HL-60 (cell line): Measurements from ENCODE around the gene POT1.

Experiments
- DNase-seq, 2 experiments: peaks; one replicate each; pipeline ENCODE4 v3.0.0-alpha.2; 2010 to 2020; ENCODE audit warnings: low read depth in 1 of 2, low spot score in 1 of 2
- H3K27ac ChIP-seq: fragments of 250-450 bp; sonication (Bioruptor Pico); replicated peaks from 2 replicates; pipeline ENCODE4 v1.5.1; 2020; ENCODE audit warnings: mild to moderate bottlenecking, moderate library complexity
- H3K27me3 ChIP-seq: fragments of 250-450 bp; sonication (Bioruptor Pico); 2 replicates; pipeline ENCODE4 v1.5.1; 2021; ENCODE audit warnings: mild to moderate bottlenecking, moderate library complexity; ENCODE audit not compliant: insufficient read depth, poor library complexity, severe bottlenecking
- H3K4me3 ChIP-seq: replicated peaks from 2 replicates; pipeline ENCODE4 v1.5.1; 2011; ENCODE audit warnings: mild to moderate bottlenecking, control low read depth, low read length; ENCODE audit not compliant: insufficient read depth
- GABPA ChIP-seq: IDR thresholded peaks from 2 replicates; pipeline ENCODE4 v1.6.1; 2012; ENCODE audit warnings: low read depth
- POLR2AphosphoS5 ChIP-seq: IDR thresholded peaks from 2 replicates; pipeline ENCODE4 v1.6.1; 2012; ENCODE audit warnings: low read depth
- REST ChIP-seq: IDR thresholded peaks from 2 replicates; pipeline ENCODE4 v1.6.1; 2012; ENCODE audit warnings: low read depth; ENCODE audit not compliant: insufficient replicate concordance
- SPI1 ChIP-seq: IDR thresholded peaks from 2 replicates; pipeline ENCODE4 v1.6.1; 2012; ENCODE audit warnings: low read depth, mild to moderate bottlenecking, borderline replicate concordance
- TF ChIP-seq, protein P1 (sequence below): IDR thresholded peaks from one replicate; pipeline ENCODE4 v1.5.1; 2011; ENCODE audit warnings: low read length, control low read depth, inconsistent platforms; ENCODE audit not compliant: insufficient read depth

The POT1 gene

GRCh38 chr7:124919841-124920240, 9.8 kb downstream of the POT1 start:
- DNase-seq, result no peak
- Histone ChIP-seq H3K27me3 (no peaks in the 10 kb centered on the region), H3K4me3 (no peak overlapping the region), H3K27ac (no peak overlapping the region)
- TF ChIP-seq POLR2AphosphoS5 (no peak), REST (no peak), SPI1 (no peak), GABPA (no peak)
- TF ChIP-seq, protein P1, sequence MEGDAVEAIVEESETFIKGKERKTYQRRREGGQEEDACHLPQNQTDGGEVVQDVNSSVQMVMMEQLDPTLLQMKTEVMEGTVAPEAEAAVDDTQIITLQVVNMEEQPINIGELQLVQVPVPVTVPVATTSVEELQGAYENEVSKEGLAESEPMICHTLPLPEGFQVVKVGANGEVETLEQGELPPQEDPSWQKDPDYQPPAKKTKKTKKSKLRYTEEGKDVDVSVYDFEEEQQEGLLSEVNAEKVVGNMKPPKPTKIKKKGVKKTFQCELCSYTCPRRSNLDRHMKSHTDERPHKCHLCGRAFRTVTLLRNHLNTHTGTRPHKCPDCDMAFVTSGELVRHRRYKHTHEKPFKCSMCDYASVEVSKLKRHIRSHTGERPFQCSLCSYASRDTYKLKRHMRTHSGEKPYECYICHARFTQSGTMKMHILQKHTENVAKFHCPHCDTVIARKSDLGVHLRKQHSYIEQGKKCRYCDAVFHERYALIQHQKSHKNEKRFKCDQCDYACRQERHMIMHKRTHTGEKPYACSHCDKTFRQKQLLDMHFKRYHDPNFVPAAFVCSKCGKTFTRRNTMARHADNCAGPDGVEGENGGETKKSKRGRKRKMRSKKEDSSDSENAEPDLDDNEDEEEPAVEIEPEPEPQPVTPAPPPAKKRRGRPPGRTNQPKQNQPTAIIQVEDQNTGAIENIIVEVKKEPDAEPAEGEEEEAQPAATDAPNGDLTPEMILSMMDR, result no peak

- DNase-seq, result no peak
- Histone ChIP-seq H3K4me3 (no peak overlapping the region), H3K27ac (no peak overlapping the region), H3K27me3 (no peaks in the 10 kb centered on the region)
- TF ChIP-seq POLR2AphosphoS5, result no peak
- no peak for TF ChIP-seq REST
- TF ChIP-seq GABPA, result no peak
- TF ChIP-seq SPI1, result no peak
- TF ChIP-seq, protein P1, result no peak
These were observed 11.0 kb downstream of the POT1 start for GRCh38 chr7:124918662-124919061.

DNA sequence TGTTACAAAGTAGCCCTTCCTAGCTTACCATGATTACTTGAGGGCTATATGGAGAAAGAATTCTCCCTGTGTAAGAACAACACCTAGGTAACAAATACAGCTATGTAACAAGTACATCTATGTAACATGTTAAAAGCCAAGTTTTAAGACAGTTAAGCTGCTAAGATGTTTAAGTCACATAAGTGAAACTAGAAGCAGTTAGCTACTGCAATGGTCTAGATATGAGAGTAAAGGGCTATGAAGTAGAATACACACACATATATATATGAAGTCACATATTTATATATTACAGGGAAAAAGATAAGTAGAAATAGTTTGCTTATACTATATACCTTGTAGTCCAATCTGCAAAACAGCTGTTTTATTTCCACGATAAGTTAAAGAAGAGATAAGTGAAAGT, 14.4 kb downstream of the POT1 start:
- Histone ChIP-seq H3K27me3 (no peaks in the 10 kb centered on the region), H3K4me3 (no peak overlapping the region), H3K27ac (no peak overlapping the region)
- no peak for DNase-seq
- TF ChIP-seq POLR2AphosphoS5, result no peak
- TF ChIP-seq, protein P1, result no peak
- no peak for TF ChIP-seq GABPA
- TF ChIP-seq REST, result no peak
- TF ChIP-seq SPI1, result no peak
